Transverse colon (tissue), 3 donors: ENCODE results near the gene ZNF616.

Source experiments
- POLR2A ChIP-seq: fragments of 450-650 bp; IDR thresholded peaks from one replicate; pipeline ENCODE4 v1.6.1; 2016; ENCODE audit warnings: antibody characterized with exemption, mild to moderate bottlenecking, moderate library complexity
- TF ChIP-seq, protein P1 (sequence below), 5 experiments: fragments of 200-600 bp in 3 of 5; fragments of 450-650 bp in 2 of 5; sonication (generic) in 3 of 5; IDR thresholded peaks; 1 replicate in 2 of 5; 2 replicates in 3 of 5; pipeline ENCODE4 v1.5.1; 2016 to 2017; ENCODE audit warnings: antibody characterized with exemption in 5 of 5, inconsistent platforms in 3 of 5, mild to moderate bottlenecking in 2 of 5, moderate library complexity in 1 of 5

DNA sequence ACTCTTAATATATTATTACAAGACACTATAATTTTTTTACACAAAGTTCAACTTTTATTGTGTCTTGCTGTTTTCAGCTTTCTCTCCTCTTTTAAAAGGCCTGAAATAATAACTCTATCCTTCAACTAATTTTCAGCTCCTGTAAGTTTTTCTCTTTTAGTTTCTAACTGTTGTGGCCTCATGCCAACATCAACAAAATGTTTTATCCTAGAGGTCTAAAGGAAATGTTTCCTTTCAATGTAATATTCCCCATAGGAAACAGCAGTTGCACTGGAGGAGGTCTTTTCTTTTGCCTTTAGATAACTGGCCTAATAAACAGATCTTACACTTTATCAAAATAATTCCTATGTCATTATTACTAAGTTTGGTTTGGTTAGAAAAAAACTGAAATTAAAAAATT, 8.5 kb upstream of the ZNF616 start:
- TF ChIP-seq, protein P1, sequence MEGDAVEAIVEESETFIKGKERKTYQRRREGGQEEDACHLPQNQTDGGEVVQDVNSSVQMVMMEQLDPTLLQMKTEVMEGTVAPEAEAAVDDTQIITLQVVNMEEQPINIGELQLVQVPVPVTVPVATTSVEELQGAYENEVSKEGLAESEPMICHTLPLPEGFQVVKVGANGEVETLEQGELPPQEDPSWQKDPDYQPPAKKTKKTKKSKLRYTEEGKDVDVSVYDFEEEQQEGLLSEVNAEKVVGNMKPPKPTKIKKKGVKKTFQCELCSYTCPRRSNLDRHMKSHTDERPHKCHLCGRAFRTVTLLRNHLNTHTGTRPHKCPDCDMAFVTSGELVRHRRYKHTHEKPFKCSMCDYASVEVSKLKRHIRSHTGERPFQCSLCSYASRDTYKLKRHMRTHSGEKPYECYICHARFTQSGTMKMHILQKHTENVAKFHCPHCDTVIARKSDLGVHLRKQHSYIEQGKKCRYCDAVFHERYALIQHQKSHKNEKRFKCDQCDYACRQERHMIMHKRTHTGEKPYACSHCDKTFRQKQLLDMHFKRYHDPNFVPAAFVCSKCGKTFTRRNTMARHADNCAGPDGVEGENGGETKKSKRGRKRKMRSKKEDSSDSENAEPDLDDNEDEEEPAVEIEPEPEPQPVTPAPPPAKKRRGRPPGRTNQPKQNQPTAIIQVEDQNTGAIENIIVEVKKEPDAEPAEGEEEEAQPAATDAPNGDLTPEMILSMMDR (IDR thresholded peaks at IDR 0.05): no peak
- no peak for TF ChIP-seq POLR2A
